HCT116 (cell line): ENCODE measurements around the gene AUTS2. TPM values are rescaled to one million over a fixed set of nuclear protein-coding genes. Genes with fewer than 3 reads are reported as not detected.

ENCODE experiments used
- ATAC-seq: fragments of 200-7000 bp; cut with Tn5 transposase; 2 replicates; pipeline ENCODE4 v1.9.1; 2020; ENCODE audit warnings: mild to moderate bottlenecking, moderate library complexity
- BruUV-seq: library from RNA; stranded (reverse); fragments of 400-500 nt; replicated peaks from 2 replicates; lab custom pipeline; 2021; lab: Mats Ljungman, UMichigan
- CTCF ChIA-PET: fragments of 300-600 bp; sonication (Branson Sonifier 250); formaldehyde crosslinking; loops from one replicate; lab custom pipeline; 2021; ENCODE audit warnings: antibody characterized with exemption; lab: Charles Lee
- POLR2A ChIA-PET: fragments of 300-600, 350-600 bp; sonication (Branson Sonifier 250); formaldehyde crosslinking; loops from one replicate; lab custom pipeline; 2021; ENCODE audit warnings: antibody characterized with exemption; lab: Charles Lee
- RAD21 ChIA-PET, 2 experiments: fragments of 300-600 bp; sonication (Branson Sonifier 250); formaldehyde crosslinking; loops; one replicate each; lab custom pipeline; 2023; ENCODE audit warnings: low total read pairs in 2 of 2; ENCODE audit not compliant: uncharacterized antibody in 2 of 2, unreplicated experiment in 2 of 2, low non-redundant PET in 1 of 2; lab: Charles Lee
- DNase-seq: peaks from one replicate; pipeline ENCODE4 v3.0.0-alpha.2; 2010; ENCODE audit warnings: low read depth, low spot score
- H2AFZ ChIP-seq: fragments of 200-600 bp; shearing (Covaris generic), sonication (generic); 2 replicates; pipeline ENCODE4 v1.6.1; 2017; ENCODE audit warnings: low read depth, mixed run types, mixed read lengths, antibody characterized with exemption, low read length; ENCODE audit not compliant: poor library complexity, severe bottlenecking
- H3K27ac ChIP-seq: 2 replicates; pipeline ENCODE4 v1.5.1; 2012; ENCODE audit warnings: low read depth, low read length
- H3K27me3 ChIP-seq: fragments of 200-600 bp; sonication (generic); 2 replicates; pipeline ENCODE4 v1.6.1; 2016; ENCODE audit warnings: mixed run types, low read length, mixed read lengths; ENCODE audit not compliant: insufficient read depth
- H3K36me3 ChIP-seq, 2 experiments: fragments of 200-500 bp in 1 of 2; fragments of 200-600 bp in 1 of 2; sonication (Bioruptor generic) in 1 of 2; sonication (generic) in 1 of 2; 2 replicates each; pipeline versions ENCODE4 v1.5.1 to v1.6.1; 2014 to 2016; ENCODE audit warnings: low read length in 2 of 2, inconsistent platforms in 1 of 2, mixed read lengths in 1 of 2, mixed run types in 1 of 2; ENCODE audit not compliant: insufficient read depth in 2 of 2, control insufficient read depth in 1 of 2
- H3K4me1 ChIP-seq, 2 experiments: fragments of 200-600 bp in 1 of 2; sonication (generic) in 1 of 2; 2 replicates each; pipeline versions ENCODE4 v1.5.1 to v1.6.1; 2012 to 2017; ENCODE audit warnings: low read length in 2 of 2, inconsistent platforms in 1 of 2, mild to moderate bottlenecking in 1 of 2, mixed read lengths in 1 of 2, mixed run types in 1 of 2, moderate library complexity in 1 of 2; ENCODE audit not compliant: insufficient read depth in 2 of 2, control insufficient read depth in 1 of 2
- H3K4me2 ChIP-seq: fragments of 200-600 bp; sonication (generic); 2 replicates; pipeline ENCODE4 v1.6.1; 2017; ENCODE audit warnings: mixed run types, low read length, mixed read lengths
- H3K4me3 ChIP-seq, 2 experiments: fragments of 200-600 bp in 1 of 2; sonication (generic) in 1 of 2; replicated peaks in 1 of 2; 2 replicates each; pipeline ENCODE4 v1.5.1; 2011 to 2016; ENCODE audit warnings: low read length in 2 of 2, control low read depth in 1 of 2, low read depth in 1 of 2, mild to moderate bottlenecking in 1 of 2, mixed read lengths in 1 of 2, mixed run types in 1 of 2
- H3K79me2 ChIP-seq: fragments of 200-600 bp; sonication (generic); 2 replicates; pipeline ENCODE4 v1.6.1; 2017; ENCODE audit warnings: mild to moderate bottlenecking, mixed run types, low read length, moderate library complexity, mixed read lengths; ENCODE audit not compliant: insufficient read depth
- H3K9ac ChIP-seq: fragments of 200-600 bp; sonication (generic); 2 replicates; pipeline ENCODE4 v1.6.1; 2016; ENCODE audit warnings: low read length, mixed read lengths
- H3K9me2 ChIP-seq: fragments of 200-600 bp; sonication (generic), shearing (Covaris generic); 2 replicates; pipeline ENCODE4 v1.6.1; 2017; ENCODE audit warnings: mixed run types, mild to moderate bottlenecking, moderate library complexity; ENCODE audit not compliant: insufficient read depth
- H3K9me3 ChIP-seq, 2 experiments: fragments of 200-500 bp in 1 of 2; fragments of 200-600 bp in 1 of 2; sonication (Bioruptor generic) in 1 of 2; sonication (generic) in 1 of 2; 2 replicates each; pipeline ENCODE4 v1.6.1; 2014 to 2017; ENCODE audit warnings: low read length in 2 of 2, mixed read lengths in 2 of 2, inconsistent platforms in 1 of 2, low read depth in 1 of 2, mild to moderate bottlenecking in 1 of 2, mixed run types in 1 of 2, moderate library complexity in 1 of 2; ENCODE audit not compliant: control insufficient read depth in 1 of 2, insufficient read depth in 1 of 2
- H4K20me1 ChIP-seq: fragments of 200-600 bp; sonication (generic), shearing (Covaris generic); 2 replicates; pipeline ENCODE4 v1.6.1; 2017; ENCODE audit warnings: mixed run types, mild to moderate bottlenecking, moderate library complexity; ENCODE audit not compliant: insufficient read depth
- ELF1 ChIP-seq: IDR thresholded peaks from 2 replicates; pipeline ENCODE4 v1.6.1; 2012; ENCODE audit warnings: low read depth, borderline replicate concordance
- FOSL1 ChIP-seq: IDR thresholded peaks from 2 replicates; pipeline ENCODE4 v1.6.1; 2012; ENCODE audit warnings: low read depth
- SP1 ChIP-seq: IDR thresholded peaks from 2 replicates; pipeline ENCODE4 v1.6.1; 2012; ENCODE audit warnings: low read depth
- SRF ChIP-seq: IDR thresholded peaks from 2 replicates; pipeline ENCODE4 v1.6.1; 2012; ENCODE audit warnings: low read depth
- TCF7L2 ChIP-seq: IDR thresholded peaks from 2 replicates; pipeline ENCODE4 v1.7.0; 2011; ENCODE audit warnings: borderline replicate concordance, inconsistent platforms; ENCODE audit not compliant: insufficient read depth, insufficient read length; ENCODE audit errors: extremely low read depth
- ZNF274 ChIP-seq: fragments of 200-500 bp; sonication (Bioruptor generic); IDR thresholded peaks from 2 replicates; pipeline ENCODE4 v1.6.1; 2014; ENCODE audit warnings: mild to moderate bottlenecking, low read depth, low read length, inconsistent platforms
- intact Hi-C: fragments of 100-400 bp; cut with micrococcal nuclease; formaldehyde crosslinking; loops from 2 replicates; pipeline ENCODE4 v1.10.0; 2022
- total RNA-seq: library from RNA; stranded (reverse); gene quantifications from one replicate; pipeline ENCODE4 v1.2.1, GENCODE V29; 2021; ENCODE audit not compliant: unreplicated experiment
- TF ChIP-seq, protein P1 (sequence below), 3 experiments: fragments of 200-600 bp in 1 of 3; sonication (generic) in 1 of 3; IDR thresholded peaks in 2 of 3; conservative IDR thresholded peaks in 1 of 3; 2 replicates each; pipeline ENCODE4 v1.5.1; 2012 to 2017; ENCODE audit warnings: low read depth in 2 of 3, low read length in 2 of 3, antibody characterized with exemption in 1 of 3, borderline replicate concordance in 1 of 3, control low read depth in 1 of 3, mild to moderate bottlenecking in 1 of 3, mixed read lengths in 1 of 3, mixed run types in 1 of 3, moderate library complexity in 1 of 3; ENCODE audit not compliant: insufficient read depth in 1 of 3
- TF ChIP-seq, protein P2 (sequence below): IDR thresholded peaks from 2 replicates; pipeline ENCODE4 v1.6.1; 2012
- TF ChIP-seq, protein P3 (sequence below): IDR thresholded peaks from 2 replicates; pipeline ENCODE4 v1.6.1; 2011; ENCODE audit warnings: mild to moderate bottlenecking, low read length, moderate library complexity; ENCODE audit not compliant: insufficient replicate concordance; ENCODE audit errors: extremely low read depth
- TF ChIP-seq, protein P4 (sequence below): IDR thresholded peaks from 2 replicates; pipeline ENCODE4 v1.6.1; 2012

Gene AUTS2
- total RNA-seq, 1 experiment from 2014 or later: 0.93 TPM

DNA sequence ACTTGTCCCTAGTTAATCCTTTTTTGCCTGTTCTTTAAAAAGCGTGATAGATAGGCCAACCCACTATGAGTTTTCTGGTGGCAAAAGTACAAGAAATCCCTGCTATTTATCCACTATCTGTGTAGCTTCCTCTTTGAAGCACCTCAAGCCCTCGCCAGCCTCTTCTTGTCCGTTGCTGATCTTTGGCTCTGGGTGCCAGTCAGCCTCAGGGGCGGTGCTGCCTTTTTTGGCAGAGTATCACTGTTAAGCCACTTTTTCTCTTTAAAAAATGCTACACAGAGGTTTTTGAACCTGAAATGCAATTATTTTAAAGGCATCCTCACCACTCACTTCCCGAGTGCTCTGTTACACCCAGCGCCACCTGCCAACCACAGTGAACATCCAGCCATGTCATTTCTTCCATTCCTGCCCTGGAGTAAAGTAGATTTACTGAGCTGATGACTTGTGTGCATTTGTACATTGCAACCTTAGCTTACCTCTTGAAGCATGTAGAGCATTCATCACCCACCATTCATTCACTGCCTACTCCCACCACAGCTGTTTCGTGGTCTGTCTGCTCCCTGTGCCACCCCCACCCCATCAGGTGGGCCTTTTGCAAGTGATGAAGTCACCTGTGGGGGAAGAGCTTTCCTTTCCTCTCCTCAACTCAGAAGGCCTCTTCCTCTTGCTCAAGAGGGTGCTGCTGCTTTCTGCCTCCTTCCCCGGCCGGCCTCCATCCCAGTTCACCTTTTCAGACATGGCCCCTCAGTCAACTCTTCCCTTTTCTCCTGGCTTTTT is 1119.5 kb downstream of the AUTS2 start:
- H4K20me1 ChIP-seq: no peaks in the 10 kb centered on the region
- ChIA-PET POLR2A (no interaction called here), CTCF (no interaction called here)

More for the DNA sequence above, 1119.5 kb downstream of the AUTS2 start:
- Histone ChIP-seq H2AFZ (no peak overlapping the region), H3K9ac (no peak overlapping the region), H3K9me3 (peaks cover 3 to 13% of the 10 kb centered on the region in 2 experiments; a peak in 2 of 4 replicates), H3K4me2 (no peak overlapping the region), H3K79me2 (no peaks in the 10 kb centered on the region), H3K4me1 (no peaks in the 10 kb centered on the region), H3K27me3 (no peaks in the 10 kb centered on the region), H3K9me2 (no peaks in the 10 kb centered on the region), H3K4me3 (no peak overlapping the region), H3K36me3 (no peaks in the 10 kb centered on the region), H3K27ac (no peak overlapping the region)
- RAD21 ChIA-PET: no interaction called here
- intact Hi-C loops: no loop called here
- no peak for DNase-seq
- ATAC-seq: no peak
- no TSS peak for BruUV-seq
- no peak for TF ChIP-seq FOSL1
- no peak for TF ChIP-seq SP1
- TF ChIP-seq, protein P1, sequence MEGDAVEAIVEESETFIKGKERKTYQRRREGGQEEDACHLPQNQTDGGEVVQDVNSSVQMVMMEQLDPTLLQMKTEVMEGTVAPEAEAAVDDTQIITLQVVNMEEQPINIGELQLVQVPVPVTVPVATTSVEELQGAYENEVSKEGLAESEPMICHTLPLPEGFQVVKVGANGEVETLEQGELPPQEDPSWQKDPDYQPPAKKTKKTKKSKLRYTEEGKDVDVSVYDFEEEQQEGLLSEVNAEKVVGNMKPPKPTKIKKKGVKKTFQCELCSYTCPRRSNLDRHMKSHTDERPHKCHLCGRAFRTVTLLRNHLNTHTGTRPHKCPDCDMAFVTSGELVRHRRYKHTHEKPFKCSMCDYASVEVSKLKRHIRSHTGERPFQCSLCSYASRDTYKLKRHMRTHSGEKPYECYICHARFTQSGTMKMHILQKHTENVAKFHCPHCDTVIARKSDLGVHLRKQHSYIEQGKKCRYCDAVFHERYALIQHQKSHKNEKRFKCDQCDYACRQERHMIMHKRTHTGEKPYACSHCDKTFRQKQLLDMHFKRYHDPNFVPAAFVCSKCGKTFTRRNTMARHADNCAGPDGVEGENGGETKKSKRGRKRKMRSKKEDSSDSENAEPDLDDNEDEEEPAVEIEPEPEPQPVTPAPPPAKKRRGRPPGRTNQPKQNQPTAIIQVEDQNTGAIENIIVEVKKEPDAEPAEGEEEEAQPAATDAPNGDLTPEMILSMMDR (IDR thresholded peaks at IDR 0.05 in 2 of 3, conservative IDR thresholded peaks at IDR 0.05 in 1 of 3; ENCODE audit: borderline replicate concordance in 1 of 3, insufficient read depth in 1 of 3, low read depth in 2 of 3, low read length in 2 of 3): no peak
- no peak for TF ChIP-seq SRF
- TF ChIP-seq, protein P2, sequence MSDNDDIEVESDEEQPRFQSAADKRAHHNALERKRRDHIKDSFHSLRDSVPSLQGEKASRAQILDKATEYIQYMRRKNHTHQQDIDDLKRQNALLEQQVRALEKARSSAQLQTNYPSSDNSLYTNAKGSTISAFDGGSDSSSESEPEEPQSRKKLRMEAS: no peak
- TF ChIP-seq ZNF274: no peak
- TF ChIP-seq TCF7L2: no peak
- TF ChIP-seq, protein P3, sequence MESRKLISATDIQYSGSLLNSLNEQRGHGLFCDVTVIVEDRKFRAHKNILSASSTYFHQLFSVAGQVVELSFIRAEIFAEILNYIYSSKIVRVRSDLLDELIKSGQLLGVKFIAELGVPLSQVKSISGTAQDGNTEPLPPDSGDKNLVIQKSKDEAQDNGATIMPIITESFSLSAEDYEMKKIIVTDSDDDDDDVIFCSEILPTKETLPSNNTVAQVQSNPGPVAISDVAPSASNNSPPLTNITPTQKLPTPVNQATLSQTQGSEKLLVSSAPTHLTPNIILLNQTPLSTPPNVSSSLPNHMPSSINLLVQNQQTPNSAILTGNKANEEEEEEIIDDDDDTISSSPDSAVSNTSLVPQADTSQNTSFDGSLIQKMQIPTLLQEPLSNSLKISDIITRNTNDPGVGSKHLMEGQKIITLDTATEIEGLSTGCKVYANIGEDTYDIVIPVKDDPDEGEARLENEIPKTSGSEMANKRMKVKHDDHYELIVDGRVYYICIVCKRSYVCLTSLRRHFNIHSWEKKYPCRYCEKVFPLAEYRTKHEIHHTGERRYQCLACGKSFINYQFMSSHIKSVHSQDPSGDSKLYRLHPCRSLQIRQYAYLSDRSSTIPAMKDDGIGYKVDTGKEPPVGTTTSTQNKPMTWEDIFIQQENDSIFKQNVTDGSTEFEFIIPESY: no peak
- TF ChIP-seq, protein P4, sequence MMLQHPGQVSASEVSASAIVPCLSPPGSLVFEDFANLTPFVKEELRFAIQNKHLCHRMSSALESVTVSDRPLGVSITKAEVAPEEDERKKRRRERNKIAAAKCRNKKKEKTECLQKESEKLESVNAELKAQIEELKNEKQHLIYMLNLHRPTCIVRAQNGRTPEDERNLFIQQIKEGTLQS: no peak
- no peak for TF ChIP-seq ELF1
